Activated naive CD8-positive, alpha-beta T cell (primary cell): ENCODE results near the gene PDCD1LG2.

ENCODE experiments used
- H3K27ac Mint-ChIP-seq: one replicate; pipeline ENCODE4 v1.8.0; 2021; ENCODE audit warnings: mixed read lengths
- H3K27me3 Mint-ChIP-seq: one replicate; pipeline ENCODE4 v1.8.0; 2021; ENCODE audit warnings: mixed read lengths
- H3K36me3 Mint-ChIP-seq: one replicate; pipeline ENCODE4 v1.8.0; 2021; ENCODE audit warnings: mixed read lengths
- H3K4me1 Mint-ChIP-seq: one replicate; pipeline ENCODE4 v1.8.0; 2021; ENCODE audit warnings: low read depth, mixed read lengths
- H3K4me3 Mint-ChIP-seq: one replicate; pipeline ENCODE4 v1.8.0; 2021; ENCODE audit warnings: mild to moderate bottlenecking, mixed read lengths
- H3K9me3 Mint-ChIP-seq: one replicate; pipeline ENCODE4 v1.8.0; 2021; ENCODE audit warnings: low read depth, mixed read lengths

The PDCD1LG2 gene

GRCh38 chr9:5617749-5618148 lies 107.4 kb downstream of the PDCD1LG2 start:
- Mint-ChIP-seq H3K4me1 (peaks cover 37% of the 10 kb centered on the region), H3K9me3 (no peaks in the 10 kb centered on the region), H3K27me3 (no peaks in the 10 kb centered on the region), H3K36me3 (no peaks in the 10 kb centered on the region), H3K4me3 (peak overlapping the region; percentile 0), H3K27ac (peak overlapping the region; percentile 17)

GRCh38 chr9:5620494-5620893 lies 110.2 kb downstream of the PDCD1LG2 start:
- no peak overlapping the region for H3K4me3 Mint-ChIP-seq
- peak overlapping the region; percentile 17 for H3K27ac Mint-ChIP-seq
- H3K27me3 Mint-ChIP-seq, result no peaks in the 10 kb centered on the region
- H3K9me3 Mint-ChIP-seq, result no peaks in the 10 kb centered on the region
- peaks cover 57% of the 10 kb centered on the region for H3K4me1 Mint-ChIP-seq
- H3K36me3 Mint-ChIP-seq, result peaks cover 2% of the 10 kb centered on the region
